HepG2 (cell line): Measurements from ENCODE around the gene P2RY12. TPM values are rescaled to one million over a fixed set of nuclear protein-coding genes. Genes with fewer than 3 reads are reported as not detected.

Source experiments
- ATAC-seq: fragments of 200-7000 bp; cut with Tn5 transposase; 3 replicates; pipeline ENCODE4 v1.9.1; 2020; ENCODE audit warnings: mild to moderate bottlenecking, moderate library complexity
- BruUV-seq: library from RNA; stranded (reverse); fragments of 400-500 nt; replicated peaks from 2 replicates; lab custom pipeline; 2021; lab: Mats Ljungman, UMichigan
- CTCF ChIA-PET: fragments of 300-600 bp; formaldehyde crosslinking; extraction: SDS; loops from one replicate; lab custom pipeline; 2021; ENCODE audit warnings: low total read pairs, inconsistent platforms, low intra/inter-chr PET ratio; lab: Yijun Ruan, JAX
- POLR2A ChIA-PET: fragments of 350-600 bp; sonication (Branson Sonifier 250); formaldehyde crosslinking; loops from one replicate; lab custom pipeline; 2020; ENCODE audit warnings: antibody characterized with exemption, inconsistent platforms; lab: Yijun Ruan, JAX
- DNase-seq: peaks from one replicate; pipeline ENCODE4 v3.0.0-alpha.2; 2015; ENCODE audit warnings: low spot score
- FAIRE-seq: peaks from 3 replicates; lab custom pipeline; 2011; peaks lifted over from hg19 to GRCh38; lab: Jason Lieb, UNC
- H2AFZ ChIP-seq: one replicate; pipeline ENCODE4 v1.6.1; 2011; ENCODE audit warnings: low read length, inconsistent platforms
- H3K27ac ChIP-seq: fragments of 300-600 bp; 3 replicates; pipeline ENCODE4 v1.8.0; 2011; ENCODE audit warnings: mixed run types, mild to moderate bottlenecking, mixed read lengths, low read length, inconsistent platforms; ENCODE audit not compliant: insufficient read depth; ENCODE audit errors: extremely low read length
- H3K27me3 ChIP-seq, 2 experiments: fragments of 200-600 bp in 1 of 2; 2 replicates in 1 of 2; 3 replicates in 1 of 2; pipeline versions ENCODE4 v1.6.0 to v1.8.0; 2011; ENCODE audit warnings: low read length in 2 of 2, mild to moderate bottlenecking in 2 of 2, moderate library complexity in 2 of 2, inconsistent platforms in 1 of 2; ENCODE audit not compliant: insufficient read depth in 2 of 2, control insufficient read depth in 1 of 2
- H3K36me3 ChIP-seq, 2 experiments: fragments of 200-600 bp in 1 of 2; replicated peaks in 1 of 2; 2 replicates in 1 of 2; 3 replicates in 1 of 2; pipeline versions ENCODE4 v1.5.1 to v1.8.0; 2011; ENCODE audit warnings: low read length in 2 of 2, inconsistent platforms in 1 of 2; ENCODE audit not compliant: insufficient read depth in 2 of 2, control insufficient read depth in 1 of 2
- H3K4me1 ChIP-seq: 2 replicates; pipeline ENCODE4 v1.5.1; 2012; ENCODE audit warnings: low read length, inconsistent platforms; ENCODE audit not compliant: insufficient read depth
- H3K4me2 ChIP-seq: 2 replicates; pipeline ENCODE4 v1.6.0; 2011; ENCODE audit warnings: low read depth, low read length, inconsistent platforms
- H3K4me3 ChIP-seq, 3 experiments: fragments of 200-600 bp in 1 of 3; sonication (generic), shearing (Covaris generic) in 1 of 3; replicated peaks in 1 of 3; 2 replicates each; pipeline ENCODE4 v1.5.1; 2011 to 2016; ENCODE audit warnings: low read length in 3 of 3, inconsistent platforms in 2 of 3, low read depth in 2 of 3, mild to moderate bottlenecking in 2 of 3, control low read depth in 1 of 3, mixed read lengths in 1 of 3; ENCODE audit not compliant: insufficient read depth in 1 of 3
- H3K79me2 ChIP-seq: one replicate; pipeline ENCODE4 v1.6.1; 2011; ENCODE audit warnings: low read length, inconsistent platforms; ENCODE audit not compliant: insufficient read depth
- H3K9ac ChIP-seq: 2 replicates; pipeline ENCODE4 v1.6.0; 2011; ENCODE audit warnings: mild to moderate bottlenecking, low read depth, low read length, inconsistent platforms; ENCODE audit not compliant: insufficient read depth
- H3K9me3 ChIP-seq: 2 replicates; pipeline ENCODE4 v1.5.1; 2012; ENCODE audit warnings: mild to moderate bottlenecking, low read length
- H4K20me1 ChIP-seq: 2 replicates; pipeline ENCODE4 v1.6.0; 2011; ENCODE audit warnings: inconsistent platforms, mild to moderate bottlenecking, low read length, moderate library complexity; ENCODE audit not compliant: insufficient read depth
- MAFG ChIP-seq: sonication (generic); formaldehyde crosslinking; IDR thresholded peaks from 2 replicates; pipeline ENCODE4 v1.5.1; 2020; ENCODE audit warnings: mild to moderate bottlenecking, missing genetic modification reagents
- PRPF4 ChIP-seq: fragments of 200-400 bp; formaldehyde crosslinking; IDR thresholded peaks from 2 replicates; pipeline ENCODE4 v1.6.1; 2016; ENCODE audit warnings: low read length, low read depth; ENCODE audit not compliant: poor library complexity, severe bottlenecking
- RBM39 ChIP-seq: fragments of 200-400 bp; formaldehyde crosslinking; IDR thresholded peaks from one replicate; pipeline ENCODE4 v1.6.1; 2018; ENCODE audit warnings: antibody characterized with exemption, mild to moderate bottlenecking, low read depth, low read length; ENCODE audit not compliant: poor library complexity, severe bottlenecking
- SALL2 ChIP-seq: sonication (generic); formaldehyde crosslinking; IDR thresholded peaks from 2 replicates; pipeline ENCODE4 v1.8.1; 2023; ENCODE audit warnings: mild to moderate bottlenecking, missing genetic modification reagents, inconsistent platforms
- ZNF530 ChIP-seq: sonication (generic); formaldehyde crosslinking; IDR thresholded peaks from 2 replicates; pipeline ENCODE4 v1.5.0; 2020; ENCODE audit warnings: low read depth, mild to moderate bottlenecking, missing genetic modification reagents
- ZNF883 ChIP-seq: sonication (generic); formaldehyde crosslinking; IDR thresholded peaks from 2 replicates; pipeline ENCODE4 v1.5.1; 2020; ENCODE audit warnings: mild to moderate bottlenecking, missing genetic modification reagents; ENCODE audit errors: not compliant biosample characterization
- WGBS: methylation state at CpG from one replicate; pipeline ENCODE4 v1.1.6; 2017; ENCODE audit warnings: low lambda C conversion rate; 5-methylcytosine and 5-hydroxymethylcytosine counted together
- in situ Hi-C: cut with HindIII; loops from 2 replicates; pipeline ENCODE4 v1.10.0; 2017; ENCODE audit warnings: low pct_unique_long_range_greater_than_20kb; ENCODE audit not compliant: extremely low pct_ligation_motif_present
- intact Hi-C: fragments of 100-400 bp; cut with micrococcal nuclease; formaldehyde crosslinking; loops from one replicate; pipeline ENCODE4 v1.10.0; 2022; ENCODE audit not compliant: unreplicated experiment
- polyA plus RNA-seq, 8 experiments: library from polyadenylated mRNA; depleted of rRNA in 3 of 8; stranded (reverse) in 7 of 8; unstranded in 1 of 8; fragments of >200 nt; fragmentation: Illumina TruSeq in 4 of 8; extraction: Trizol in 4 of 8; gene quantifications; 2 replicates each; pipeline versions ENCODE4 v1.2.1 to v1.2.3, GENCODE V29; 2011 to 2016; ENCODE audit warnings: low read depth in 4 of 8, missing spikeins in 1 of 8, mixed read lengths in 1 of 8; ENCODE audit not compliant: insufficient read depth in 1 of 8
- total RNA-seq, 5 experiments: library from RNA; depleted of rRNA; stranded (reverse); fragments of >200 nt; fragmentation: Illumina TruSeq; extraction: Trizol; gene quantifications; 2 replicates each; pipeline ENCODE4 v1.2.3, GENCODE V29; 2016; ENCODE audit warnings: low read depth in 1 of 5
- TF ChIP-seq, protein P1 (sequence below): sonication (generic); formaldehyde crosslinking; IDR thresholded peaks from 2 replicates; pipeline ENCODE4 v1.4.0; 2020; ENCODE audit warnings: mild to moderate bottlenecking, missing genetic modification reagents
- TF ChIP-seq, protein P2 (sequence below): sonication (generic); formaldehyde crosslinking; IDR thresholded peaks from 2 replicates; pipeline ENCODE4 v1.4.0; 2020; ENCODE audit warnings: mild to moderate bottlenecking, missing genetic modification reagents, borderline replicate concordance
- TF ChIP-seq, protein P3 (sequence below): IDR thresholded peaks from 2 replicates; pipeline ENCODE4 v1.6.1; 2012; ENCODE audit warnings: low read depth, low read length, improper control_type of control experiment
- TF ChIP-seq, protein P4 (sequence below): sonication (generic); formaldehyde crosslinking; IDR thresholded peaks from 2 replicates; pipeline ENCODE4 v1.5.0; 2020; ENCODE audit warnings: mild to moderate bottlenecking, missing genetic modification reagents

Gene P2RY12
- total and polyA plus RNA-seq, 2 of the 13 experiments (the other 11 are each of a cell fraction or from before 2014, with no cell fraction given): not detected

DNA sequence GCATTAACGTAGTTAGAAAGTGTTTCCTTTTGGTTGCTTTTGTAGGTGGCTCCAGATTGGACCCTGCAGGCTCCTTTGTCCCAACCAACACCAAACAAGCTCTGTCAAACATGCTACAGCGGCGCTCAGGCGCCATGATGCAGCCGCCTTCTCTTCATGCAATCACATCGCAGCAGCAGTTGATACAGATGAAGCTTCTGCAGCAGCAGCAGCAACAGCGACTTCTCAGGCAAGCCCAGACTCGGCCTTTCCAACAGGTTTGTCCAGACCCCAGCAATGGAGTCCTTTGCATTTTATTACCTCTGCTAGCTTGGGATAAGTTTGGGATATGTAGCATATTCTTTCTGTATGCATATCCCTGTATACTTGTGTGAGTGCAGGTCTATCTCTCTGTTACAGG, 10.1 kb upstream of the P2RY12 start:
- Histone ChIP-seq H3K4me3 (no peak overlapping the region), H3K27ac (no peak overlapping the region), H3K4me2 (no peak overlapping the region), H2AFZ (no peak overlapping the region), H3K4me1 (no peaks in the 10 kb centered on the region), H3K79me2 (no peaks in the 10 kb centered on the region), H4K20me1 (no peaks in the 10 kb centered on the region), H3K9me3 (no peaks in the 10 kb centered on the region), H3K36me3 (no peaks in the 10 kb centered on the region), H3K27me3 (no peaks in the 10 kb centered on the region), H3K9ac (no peak overlapping the region)
- no TSS peak for BruUV-seq
- CTCF ChIA-PET: no interaction called here
- no peak for TF ChIP-seq MAFG (CRISPR knock-in tag)
- TF ChIP-seq RBM39: no peak
- TF ChIP-seq, protein P1, sequence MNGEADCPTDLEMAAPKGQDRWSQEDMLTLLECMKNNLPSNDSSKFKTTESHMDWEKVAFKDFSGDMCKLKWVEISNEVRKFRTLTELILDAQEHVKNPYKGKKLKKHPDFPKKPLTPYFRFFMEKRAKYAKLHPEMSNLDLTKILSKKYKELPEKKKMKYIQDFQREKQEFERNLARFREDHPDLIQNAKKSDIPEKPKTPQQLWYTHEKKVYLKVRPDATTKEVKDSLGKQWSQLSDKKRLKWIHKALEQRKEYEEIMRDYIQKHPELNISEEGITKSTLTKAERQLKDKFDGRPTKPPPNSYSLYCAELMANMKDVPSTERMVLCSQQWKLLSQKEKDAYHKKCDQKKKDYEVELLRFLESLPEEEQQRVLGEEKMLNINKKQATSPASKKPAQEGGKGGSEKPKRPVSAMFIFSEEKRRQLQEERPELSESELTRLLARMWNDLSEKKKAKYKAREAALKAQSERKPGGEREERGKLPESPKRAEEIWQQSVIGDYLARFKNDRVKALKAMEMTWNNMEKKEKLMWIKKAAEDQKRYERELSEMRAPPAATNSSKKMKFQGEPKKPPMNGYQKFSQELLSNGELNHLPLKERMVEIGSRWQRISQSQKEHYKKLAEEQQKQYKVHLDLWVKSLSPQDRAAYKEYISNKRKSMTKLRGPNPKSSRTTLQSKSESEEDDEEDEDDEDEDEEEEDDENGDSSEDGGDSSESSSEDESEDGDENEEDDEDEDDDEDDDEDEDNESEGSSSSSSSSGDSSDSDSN: no peak
- TF ChIP-seq, protein P2, sequence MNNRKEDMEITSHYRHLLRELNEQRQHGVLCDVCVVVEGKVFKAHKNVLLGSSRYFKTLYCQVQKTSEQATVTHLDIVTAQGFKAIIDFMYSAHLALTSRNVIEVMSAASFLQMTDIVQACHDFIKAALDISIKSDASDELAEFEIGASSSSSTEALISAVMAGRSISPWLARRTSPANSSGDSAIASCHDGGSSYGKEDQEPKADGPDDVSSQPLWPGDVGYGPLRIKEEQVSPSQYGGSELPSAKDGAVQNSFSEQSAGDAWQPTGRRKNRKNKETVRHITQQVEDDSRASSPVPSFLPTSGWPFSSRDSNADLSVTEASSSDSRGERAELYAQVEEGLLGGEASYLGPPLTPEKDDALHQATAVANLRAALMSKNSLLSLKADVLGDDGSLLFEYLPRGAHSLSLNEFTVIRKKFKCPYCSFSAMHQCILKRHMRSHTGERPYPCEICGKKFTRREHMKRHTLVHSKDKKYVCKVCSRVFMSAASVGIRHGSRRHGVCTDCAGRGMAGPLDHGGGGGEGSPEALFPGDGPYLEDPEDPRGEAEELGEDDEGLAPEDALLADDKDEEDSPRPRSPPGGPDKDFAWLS: no peak
- no peak for TF ChIP-seq ZNF883 (CRISPR knock-in tag)
- no peak for TF ChIP-seq PRPF4
- TF ChIP-seq ZNF530: no peak
- TF ChIP-seq, protein P3, sequence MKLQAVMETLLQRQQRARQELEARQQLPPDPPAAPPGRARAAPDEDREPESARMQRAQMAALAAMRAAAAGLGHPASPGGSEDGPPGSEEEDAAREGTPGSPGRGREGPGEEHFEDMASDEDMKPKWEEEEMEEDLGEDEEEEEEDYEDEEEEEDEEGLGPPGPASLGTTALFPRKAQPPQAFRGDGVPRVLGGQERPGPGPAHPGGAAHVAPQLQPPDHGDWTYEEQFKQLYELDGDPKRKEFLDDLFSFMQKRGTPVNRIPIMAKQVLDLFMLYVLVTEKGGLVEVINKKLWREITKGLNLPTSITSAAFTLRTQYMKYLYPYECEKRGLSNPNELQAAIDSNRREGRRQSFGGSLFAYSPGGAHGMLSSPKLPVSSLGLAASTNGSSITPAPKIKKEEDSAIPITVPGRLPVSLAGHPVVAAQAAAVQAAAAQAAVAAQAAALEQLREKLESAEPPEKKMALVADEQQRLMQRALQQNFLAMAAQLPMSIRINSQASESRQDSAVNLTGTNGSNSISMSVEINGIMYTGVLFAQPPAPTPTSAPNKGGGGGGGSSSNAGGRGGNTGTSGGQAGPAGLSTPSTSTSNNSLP: no peak
- TF ChIP-seq, protein P4, sequence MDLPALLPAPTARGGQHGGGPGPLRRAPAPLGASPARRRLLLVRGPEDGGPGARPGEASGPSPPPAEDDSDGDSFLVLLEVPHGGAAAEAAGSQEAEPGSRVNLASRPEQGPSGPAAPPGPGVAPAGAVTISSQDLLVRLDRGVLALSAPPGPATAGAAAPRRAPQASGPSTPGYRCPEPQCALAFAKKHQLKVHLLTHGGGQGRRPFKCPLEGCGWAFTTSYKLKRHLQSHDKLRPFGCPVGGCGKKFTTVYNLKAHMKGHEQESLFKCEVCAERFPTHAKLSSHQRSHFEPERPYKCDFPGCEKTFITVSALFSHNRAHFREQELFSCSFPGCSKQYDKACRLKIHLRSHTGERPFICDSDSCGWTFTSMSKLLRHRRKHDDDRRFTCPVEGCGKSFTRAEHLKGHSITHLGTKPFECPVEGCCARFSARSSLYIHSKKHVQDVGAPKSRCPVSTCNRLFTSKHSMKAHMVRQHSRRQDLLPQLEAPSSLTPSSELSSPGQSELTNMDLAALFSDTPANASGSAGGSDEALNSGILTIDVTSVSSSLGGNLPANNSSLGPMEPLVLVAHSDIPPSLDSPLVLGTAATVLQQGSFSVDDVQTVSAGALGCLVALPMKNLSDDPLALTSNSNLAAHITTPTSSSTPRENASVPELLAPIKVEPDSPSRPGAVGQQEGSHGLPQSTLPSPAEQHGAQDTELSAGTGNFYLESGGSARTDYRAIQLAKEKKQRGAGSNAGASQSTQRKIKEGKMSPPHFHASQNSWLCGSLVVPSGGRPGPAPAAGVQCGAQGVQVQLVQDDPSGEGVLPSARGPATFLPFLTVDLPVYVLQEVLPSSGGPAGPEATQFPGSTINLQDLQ (CRISPR knock-in tag): no peak
- TF ChIP-seq SALL2 (CRISPR knock-in tag): no peak
- POLR2A ChIA-PET: no interaction called here
- WGBS: 48% methylated on average over 7 of the region's 8 CpGs
- FAIRE-seq (no peak), DNase-seq (no peak), ATAC-seq (no peak)
- intact Hi-C loops (no loop called here), in situ Hi-C loops (no loop called here)
